OCI-LY7 (cell line): Measurements from ENCODE around the gene PLXNB2. TPM values are rescaled to one million over a fixed set of nuclear protein-coding genes. Genes with fewer than 3 reads are reported as not detected.

Source experiments
- BruUV-seq: library from RNA; stranded (reverse); fragments of 400-500 nt; replicated peaks from 2 replicates; lab custom pipeline; 2021; lab: Mats Ljungman, UMichigan
- CTCF ChIA-PET: fragments of 300-600 bp; sonication (Branson Sonifier 250); formaldehyde crosslinking; loops from one replicate; lab custom pipeline; 2022; ENCODE audit warnings: antibody characterized with exemption; ENCODE audit not compliant: unreplicated experiment; lab: Charles Lee
- POLR2A ChIA-PET: fragments of 300-600 bp; sonication (Branson Sonifier 250); formaldehyde crosslinking; loops from one replicate; lab custom pipeline; 2022; ENCODE audit warnings: antibody characterized with exemption; lab: Charles Lee
- DNase-seq: peaks from one replicate; pipeline ENCODE4 v3.0.0-alpha.2; 2015; ENCODE audit warnings: low spot score
- H2AFZ ChIP-seq: fragments of 200-600 bp; sonication (generic), shearing (Covaris generic); 2 replicates; pipeline ENCODE4 v1.6.1; 2014; ENCODE audit warnings: mild to moderate bottlenecking, antibody characterized with exemption, low read length, moderate library complexity
- H3K27ac ChIP-seq: fragments of 200-600 bp; sonication (generic); 2 replicates; pipeline ENCODE4 v1.5.1; 2014; ENCODE audit warnings: mixed run types, low read depth, mild to moderate bottlenecking, moderate library complexity, low read length, inconsistent platforms; ENCODE audit not compliant: poor library complexity, severe bottlenecking
- H3K36me3 ChIP-seq: fragments of 200-600 bp; sonication (generic); 2 replicates; pipeline ENCODE4 v1.6.1; 2014; ENCODE audit warnings: mild to moderate bottlenecking, antibody characterized with exemption, low read length, moderate library complexity, mixed read lengths; ENCODE audit not compliant: insufficient read depth
- H3K4me1 ChIP-seq: fragments of 200-600 bp; sonication (generic); 2 replicates; pipeline ENCODE4 v1.5.1; 2014; ENCODE audit warnings: mild to moderate bottlenecking, low read length; ENCODE audit not compliant: insufficient read depth, poor library complexity, severe bottlenecking
- H3K4me2 ChIP-seq: fragments of 200-600 bp; sonication (generic); 2 replicates; pipeline ENCODE4 v1.6.1; 2014; ENCODE audit warnings: mild to moderate bottlenecking, low read length
- H3K4me3 ChIP-seq: fragments of 200-600 bp; sonication (generic); 2 replicates; pipeline ENCODE4 v1.5.1; 2014; ENCODE audit warnings: mild to moderate bottlenecking, low read depth, low read length; ENCODE audit not compliant: poor library complexity, severe bottlenecking
- H3K79me2 ChIP-seq: fragments of 200-600 bp; sonication (generic); 2 replicates; pipeline ENCODE4 v1.6.1; 2016; ENCODE audit warnings: low read depth, mild to moderate bottlenecking, low read length, moderate library complexity, mixed read lengths; ENCODE audit not compliant: insufficient read depth
- H3K9me2 ChIP-seq: fragments of 200-600 bp; sonication (generic); 2 replicates; pipeline ENCODE4 v1.6.1; 2016; ENCODE audit warnings: mild to moderate bottlenecking, low read length, mixed read lengths; ENCODE audit not compliant: insufficient read depth
- H3K9me3 ChIP-seq: fragments of 200-600 bp; sonication (generic); 2 replicates; pipeline ENCODE4 v1.6.1; 2014; ENCODE audit warnings: mild to moderate bottlenecking, mixed run types, low read length, mixed read lengths
- H4K20me1 ChIP-seq: fragments of 200-600 bp; sonication (generic); 2 replicates; pipeline ENCODE4 v1.6.1; 2014; ENCODE audit warnings: mild to moderate bottlenecking, antibody characterized with exemption, low read length, moderate library complexity, mixed read lengths; ENCODE audit not compliant: insufficient read depth
- CTCF ChIP-seq: fragments of 200-600 bp; sonication (generic); conservative IDR thresholded peaks from 2 replicates; pipeline ENCODE4 v1.5.1; 2014; ENCODE audit warnings: mild to moderate bottlenecking, antibody characterized with exemption, low read length, moderate library complexity, mixed read lengths
- EZH2phosphoT487 ChIP-seq: fragments of 200-600 bp; sonication (generic); IDR thresholded peaks from 2 replicates; pipeline ENCODE4 v1.6.1; 2018; ENCODE audit warnings: low read depth, borderline replicate concordance, mild to moderate bottlenecking, mixed run types, antibody characterized with exemption, low read length, moderate library complexity, mixed read lengths
- intact Hi-C: fragments of 100-400 bp; cut with micrococcal nuclease; formaldehyde crosslinking; loops from one replicate; pipeline ENCODE4 v1.10.0; 2022; ENCODE audit not compliant: unreplicated experiment
- total RNA-seq, 2 experiments: library from RNA; depleted of rRNA in 1 of 2; stranded (reverse); fragments of >200 nt in 1 of 2; shearing (Covaris generic) in 1 of 2; gene quantifications; 2 replicates each; pipeline ENCODE4 v1.2.3, GENCODE V29; 2014 to 2022

The PLXNB2 gene
- total RNA-seq, 2 experiments from 2014 or later: 10.7 to 39.2 TPM

- no peaks in the 10 kb centered on the region for H3K9me2 ChIP-seq
- no TSS peak for BruUV-seq
- intact Hi-C loops: loop anchor here (5.0 kb wide), 1 partner anchor 34 kb away; the partner anchor contains the start of gene DENND6B
- CTCF ChIA-PET: interaction anchor here (0.6 to 1.3 kb wide), 2 partner anchors 22 to 72 kb away, joined by 3 read pairs; no protein-coding TSS in a partner anchor
- H3K4me3 ChIP-seq: peak overlapping the region; percentile 65
- DNase-seq: peak; percentile 65
- no peaks in the 10 kb centered on the region for H4K20me1 ChIP-seq
- H3K9me3 ChIP-seq: no peaks in the 10 kb centered on the region
- peak overlapping the region; percentile 65 for H3K27ac ChIP-seq
- peak overlapping the region; percentile 60 for H2AFZ ChIP-seq
- no peaks in the 10 kb centered on the region for H3K36me3 ChIP-seq
- POLR2A ChIA-PET: interaction anchor here (0.5 to 1.5 kb wide), 2 partner anchors 30 to 176 kb away, joined by 3 read pairs; no protein-coding TSS in a partner anchor
- H3K4me1 ChIP-seq: peaks cover 56% of the 10 kb centered on the region
- H3K79me2 ChIP-seq: no peaks in the 10 kb centered on the region
- no peak for TF ChIP-seq CTCF
- no peak for TF ChIP-seq EZH2phosphoT487
- peak overlapping the region; percentile 84 for H3K4me2 ChIP-seq
These were observed 13.8 kb downstream of the PLXNB2 start for GRCh38 chr22:50293441-50294318.

GRCh38 chr22:50292643-50293440 lies 14.6 kb downstream of the PLXNB2 start:
- H3K4me1 ChIP-seq: peaks cover 56% of the 10 kb centered on the region
- DNase-seq: peak; percentile 86
- peak overlapping the region; percentile 65 for H3K27ac ChIP-seq
- BruUV-seq: no TSS peak
- peak overlapping the region; percentile 65 for H3K4me3 ChIP-seq
- ChIA-PET POLR2A (interaction anchor here (0.8 to 1.5 kb wide), 2 partner anchors 25 to 177 kb away, joined by 3 read pairs; no protein-coding TSS in a partner anchor), CTCF (interaction anchor here (0.7 kb wide), 1 partner anchor 53 kb away, joined by 3 read pairs; no protein-coding TSS in a partner anchor)
- no peaks in the 10 kb centered on the region for H3K9me3 ChIP-seq
- intact Hi-C loops: loop anchor here (1.0 to 5.0 kb wide), 3 partner anchors 21 to 49 kb away; partner anchors contain the start of gene DENND6B
- H2AFZ ChIP-seq: peak overlapping the region; percentile 60; the same call in 1 of the 2 replicates
- no peaks in the 10 kb centered on the region for H4K20me1 ChIP-seq
- H3K9me2 ChIP-seq: no peaks in the 10 kb centered on the region
- peak overlapping the region; percentile 84 for H3K4me2 ChIP-seq
- no peaks in the 10 kb centered on the region for H3K36me3 ChIP-seq
- no peaks in the 10 kb centered on the region for H3K79me2 ChIP-seq
- TF ChIP-seq EZH2phosphoT487 (no peak), CTCF (no peak)
